NOMO-1 treated with dmso at 0.1 percent for 144 hours (cell line): Measurements from ENCODE around the gene TAOK1.

Source experiments
- DNase-seq: peaks from one replicate; lab custom pipeline; 2025; ENCODE audit not compliant: unreplicated experiment; lab: John Stamatoyannopoulos, UW

TAOK1 gene

GRCh38 chr17:29378500-29378899 lies 11.7 kb upstream of the TAOK1 start:
- no peak for DNase-seq

- DNase-seq, result no peak
Observed at GRCh38 chr17:29379084-29379991, 10.8 kb upstream of the TAOK1 start.

- DNase-seq, result no peak
Observed at GRCh38 chr17:29383686-29384085, 6.5 kb upstream of the TAOK1 start.

- DNase-seq, result no peak
Observed at GRCh38 chr17:29384901-29385300, 5.3 kb upstream of the TAOK1 start.

GRCh38 chr17:29386760-29387159 lies 3.4 kb upstream of the TAOK1 start:
- no peak for DNase-seq

- no peak for DNase-seq
Observed at GRCh38 chr17:29388937-29389336, 1.2 kb upstream of the TAOK1 start.

- peak; percentile 20 for DNase-seq
Observed at GRCh38 chr17:29390851-29391631, 878 bp downstream of the TAOK1 start.

GRCh38 chr17:29393436-29393835 lies 3.3 kb downstream of the TAOK1 start:
- no peak for DNase-seq

- DNase-seq, result no peak
Observed at GRCh38 chr17:29394761-29395160, 4.6 kb downstream of the TAOK1 start.

- DNase-seq, result no peak
Observed at GRCh38 chr17:29396066-29396465, 5.9 kb downstream of the TAOK1 start.

GRCh38 chr17:29399634-29400033 lies 9.5 kb downstream of the TAOK1 start:
- DNase-seq, result no peak

- DNase-seq, result no peak
Observed at GRCh38 chr17:29400818-29401217, 10.7 kb downstream of the TAOK1 start.

GRCh38 chr17:29401258-29401657 lies 11.1 kb downstream of the TAOK1 start:
- DNase-seq, result peak; percentile 23

- DNase-seq, result no peak
Observed at GRCh38 chr17:29407856-29408255, 17.7 kb downstream of the TAOK1 start.

- DNase-seq, result no peak
Observed at GRCh38 chr17:29409963-29410362, 19.8 kb downstream of the TAOK1 start.

GRCh38 chr17:29412780-29413565 lies 22.8 kb downstream of the TAOK1 start:
- DNase-seq, result no peak

- DNase-seq, result no peak
Observed at GRCh38 chr17:29420128-29420527, 30.0 kb downstream of the TAOK1 start.

- no peak for DNase-seq
Observed at GRCh38 chr17:29430275-29430674, 40.1 kb downstream of the TAOK1 start.

GRCh38 chr17:29433541-29433940 lies 43.4 kb downstream of the TAOK1 start:
- DNase-seq, result no peak

GRCh38 chr17:29434550-29434949 lies 44.4 kb downstream of the TAOK1 start:
- no peak for DNase-seq

- no peak for DNase-seq
Observed at GRCh38 chr17:29442451-29442850, 52.3 kb downstream of the TAOK1 start.
